Stomach (tissue), 4 donors: ENCODE results near the gene KCNK5.

ENCODE experiments used
- CTCF ChIP-seq, 7 experiments: fragments of 450-650 bp in 4 of 7; fragments of 200-600 bp in 3 of 7; sonication (generic) in 3 of 7; IDR thresholded peaks; one replicate each; pipeline ENCODE4 v1.5.1; 2016 to 2019; ENCODE audit warnings: antibody characterized with exemption in 7 of 7, control low read depth in 2 of 7, mild to moderate bottlenecking in 1 of 7
- EP300 ChIP-seq: sonication (generic); formaldehyde crosslinking; IDR thresholded peaks from one replicate; pipeline ENCODE4 v1.6.1; 2017; ENCODE audit warnings: antibody characterized with exemption
- POLR2A ChIP-seq, 4 donors: fragments of 450-650 bp; IDR thresholded peaks; one replicate each; pipeline ENCODE4 v1.6.1; 2016; ENCODE audit warnings: antibody characterized with exemption in 4 of 4, control low read depth in 2 of 4, mild to moderate bottlenecking in 1 of 4, moderate library complexity in 1 of 4

GRCh38 chr6:39273406-39273821 lies 44.1 kb upstream of the KCNK5 start:
- no peak for TF ChIP-seq CTCF (IDR thresholded peaks at IDR 0.05)
- no peak for TF ChIP-seq POLR2A (IDR thresholded peaks at IDR 0.05)
- no peak for TF ChIP-seq EP300
